Measurements from ENCODE around the gene PLPPR1. TPM values are rescaled to one million over a fixed set of nuclear protein-coding genes. Genes with fewer than 3 reads are reported as not detected.
"Not testable (repeated sequence)": the region's sequence is repeated elsewhere in the genome, so short reads cannot be mapped to it uniquely, and the experiment has no call there.

PLPPR1 gene
- polyA plus RNA-seq, 1 donor from 2014 or later: 157 TPM

- no peak for TF ChIP-seq EP300 (conservative IDR thresholded peaks at IDR 0.05; ENCODE audit: poor library complexity, severe bottlenecking)
- TF ChIP-seq RAD21 (conservative IDR thresholded peaks at IDR 0.05): no peak
These were observed 298.0 kb downstream of the PLPPR1 start (continued) for GRCh38 chr9:101326501-101326900.

GRCh38 chr9:101327422-101327909 is 298.9 kb downstream of the PLPPR1 start:
- not testable (repeated sequence) for H3K9me2 ChIP-seq (ENCODE audit: insufficient read depth, low read length); H3K9ac ChIP-seq (ENCODE audit: low read length); H3K36me3 ChIP-seq (ENCODE audit: insufficient read depth, low read length); H3K4me3 ChIP-seq (ENCODE audit: low read length); H3K79me2 ChIP-seq (replicated peaks; ENCODE audit: insufficient read depth, low read length); H3K9me3 ChIP-seq (ENCODE audit: low read length); H2AFZ ChIP-seq (ENCODE audit: low read depth, low read length); H3K27me3 ChIP-seq (ENCODE audit: insufficient read depth, low read depth, low read length); H3K4me2 ChIP-seq (ENCODE audit: low read length); H3F3A ChIP-seq (ENCODE audit: insufficient read depth, low read length, poor library complexity, severe bottlenecking); H3K27ac ChIP-seq (ENCODE audit: low read length); H4K20me1 ChIP-seq (ENCODE audit: insufficient read depth)

GRCh38 chr9:101332362-101332761 is 303.8 kb downstream of the PLPPR1 start:
- Histone ChIP-seq H3K27ac (ENCODE audit: low read length) (no peak overlapping the region), H3K4me3 (ENCODE audit: low read length) (no peak overlapping the region), H3K79me2 (replicated peaks; ENCODE audit: insufficient read depth, low read length) (no peaks in the 10 kb centered on the region), H2AFZ (ENCODE audit: low read depth, low read length) (no peak overlapping the region), H3K27me3 (ENCODE audit: insufficient read depth, low read depth, low read length) (no peaks in the 10 kb centered on the region), H4K20me1 (ENCODE audit: insufficient read depth) (no peaks in the 10 kb centered on the region), H3K9me3 (ENCODE audit: low read length) (no peaks in the 10 kb centered on the region), H3K4me2 (ENCODE audit: low read length) (no peak overlapping the region), H3K36me3 (ENCODE audit: insufficient read depth, low read length) (no peaks in the 10 kb centered on the region), H3K9me2 (ENCODE audit: insufficient read depth, low read length) (no peaks in the 10 kb centered on the region), H3K9ac (ENCODE audit: low read length) (no peak overlapping the region), H3F3A (ENCODE audit: insufficient read depth, low read length, poor library complexity, severe bottlenecking) (no peaks in the 10 kb centered on the region)
- TF ChIP-seq RAD21 (conservative IDR thresholded peaks at IDR 0.05) (no peak), EZH2 (IDR thresholded peaks at IDR 0.05; ENCODE audit: borderline replicate concordance, insufficient read depth, low read length, poor library complexity, severe bottlenecking) (no peak), POLR2AphosphoS5 (IDR thresholded peaks at IDR 0.05) (no peak), EP300 (conservative IDR thresholded peaks at IDR 0.05; ENCODE audit: poor library complexity, severe bottlenecking) (no peak), REST (IDR thresholded peaks at IDR 0.05; ENCODE audit: borderline replicate concordance) (no peak), TAF1 (IDR thresholded peaks at IDR 0.05; ENCODE audit: low read depth) (no peak), SMC3 (conservative IDR thresholded peaks at IDR 0.05; ENCODE audit: poor library complexity) (no peak), MXI1 (conservative IDR thresholded peaks at IDR 0.05; ENCODE audit: poor library complexity, severe bottlenecking) (no peak), CTCF (IDR thresholded peaks at IDR 0.05; ENCODE audit: poor library complexity, severe bottlenecking) (no peak)

Data from neural cell (in vitro differentiated cells).